Brain microvascular endothelial cell (primary cell): ENCODE data around the gene ZFP1.

Experiments used
- DNase-seq: peaks from one replicate; pipeline ENCODE4 v3.0.0-alpha.2; 2020
- H3K27ac ChIP-seq: fragments of 250-450 bp; sonication (Bioruptor Pico); 2 replicates; pipeline ENCODE4 v1.5.1; 2020; ENCODE audit warnings: mild to moderate bottlenecking, moderate library complexity
- H3K27me3 ChIP-seq: fragments of 250-450 bp; sonication (Bioruptor Pico); replicated peaks from 2 replicates; pipeline ENCODE4 v1.5.1; 2020; ENCODE audit warnings: mild to moderate bottlenecking
- H3K36me3 ChIP-seq: fragments of 250-450 bp; sonication (Bioruptor Pico); replicated peaks from 2 replicates; pipeline ENCODE4 v1.5.1; 2020; ENCODE audit warnings: mild to moderate bottlenecking
- H3K4me3 ChIP-seq: 2 replicates; pipeline ENCODE4 v1.5.1; 2011; ENCODE audit warnings: low read depth, mild to moderate bottlenecking, control low read depth, low read length, moderate library complexity
- in situ Hi-C: cut with HindIII; loops from 2 replicates; pipeline ENCODE4 v1.10.0; 2017; ENCODE audit warnings: low sequenced_read_pairs, low pct_ligation_motif_present
- TF ChIP-seq, protein P1 (sequence below): IDR thresholded peaks from 2 replicates; pipeline ENCODE4 v1.5.1; 2011; ENCODE audit warnings: low read depth, mild to moderate bottlenecking, moderate library complexity, low read length, control low read depth, inconsistent platforms; ENCODE audit errors: missing control alignments

ZFP1 gene

DNA sequence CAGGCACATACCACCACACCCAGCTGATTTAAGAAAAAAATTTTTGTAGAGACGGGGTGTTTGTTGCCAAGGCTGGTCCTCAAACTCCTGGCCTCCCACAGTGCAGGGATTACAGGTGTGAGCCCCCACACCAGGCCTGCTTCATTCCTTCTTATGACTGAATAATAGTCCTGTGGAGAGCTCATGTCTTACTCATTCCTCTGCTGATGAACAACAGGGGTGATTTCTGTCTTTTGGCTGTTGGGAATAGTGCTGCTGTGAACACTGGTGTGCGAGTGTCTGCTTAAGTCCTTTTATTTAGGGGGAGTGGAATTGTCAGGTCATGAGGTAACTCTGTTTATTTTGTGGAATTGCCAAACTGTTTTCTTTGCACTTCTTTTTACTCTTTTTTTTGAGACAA, 67.8 kb downstream of the ZFP1 start:
- Histone ChIP-seq H3K36me3 (no peaks in the 10 kb centered on the region), H3K4me3 (no peak overlapping the region), H3K27me3 (no peaks in the 10 kb centered on the region), H3K27ac (no peak overlapping the region)
- in situ Hi-C loops = no loop called here
- no peak for DNase-seq
- TF ChIP-seq, protein P1, sequence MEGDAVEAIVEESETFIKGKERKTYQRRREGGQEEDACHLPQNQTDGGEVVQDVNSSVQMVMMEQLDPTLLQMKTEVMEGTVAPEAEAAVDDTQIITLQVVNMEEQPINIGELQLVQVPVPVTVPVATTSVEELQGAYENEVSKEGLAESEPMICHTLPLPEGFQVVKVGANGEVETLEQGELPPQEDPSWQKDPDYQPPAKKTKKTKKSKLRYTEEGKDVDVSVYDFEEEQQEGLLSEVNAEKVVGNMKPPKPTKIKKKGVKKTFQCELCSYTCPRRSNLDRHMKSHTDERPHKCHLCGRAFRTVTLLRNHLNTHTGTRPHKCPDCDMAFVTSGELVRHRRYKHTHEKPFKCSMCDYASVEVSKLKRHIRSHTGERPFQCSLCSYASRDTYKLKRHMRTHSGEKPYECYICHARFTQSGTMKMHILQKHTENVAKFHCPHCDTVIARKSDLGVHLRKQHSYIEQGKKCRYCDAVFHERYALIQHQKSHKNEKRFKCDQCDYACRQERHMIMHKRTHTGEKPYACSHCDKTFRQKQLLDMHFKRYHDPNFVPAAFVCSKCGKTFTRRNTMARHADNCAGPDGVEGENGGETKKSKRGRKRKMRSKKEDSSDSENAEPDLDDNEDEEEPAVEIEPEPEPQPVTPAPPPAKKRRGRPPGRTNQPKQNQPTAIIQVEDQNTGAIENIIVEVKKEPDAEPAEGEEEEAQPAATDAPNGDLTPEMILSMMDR = no peak

GRCh38 chr16:75216576-75216975, 68.3 kb downstream of the ZFP1 start:
- Histone ChIP-seq H3K36me3 (no peaks in the 10 kb centered on the region), H3K27me3 (no peaks in the 10 kb centered on the region), H3K27ac (no peak overlapping the region), H3K4me3 (no peak overlapping the region)
- no peak for DNase-seq
- TF ChIP-seq, protein P1 = no peak
- in situ Hi-C loops = no loop called here

DNA sequence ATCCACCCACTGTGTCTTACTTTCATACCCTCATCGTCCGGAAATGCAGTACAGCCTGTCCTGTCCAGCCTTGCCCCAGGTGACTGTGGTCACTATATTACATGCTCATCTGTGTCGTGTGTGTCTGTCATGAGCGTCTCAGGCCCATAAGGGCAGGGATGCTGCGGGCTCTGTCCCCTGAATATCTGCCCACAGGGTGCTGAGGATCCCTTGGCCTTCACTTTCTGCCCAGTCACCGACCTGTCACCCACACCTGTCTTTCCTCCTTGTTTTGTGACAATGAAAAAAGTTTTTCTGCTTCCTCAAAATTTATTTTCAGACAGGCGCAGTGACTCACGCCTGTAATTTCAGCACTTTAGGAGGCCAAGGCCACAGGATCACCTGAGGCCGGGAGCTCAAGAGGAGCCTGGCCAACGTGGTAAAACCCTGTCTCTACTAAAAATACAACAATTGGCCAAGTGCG, 69.1 kb downstream of the ZFP1 start:
- H3K27ac ChIP-seq = no peak overlapping the region
- no peak overlapping the region for H3K4me3 ChIP-seq
- in situ Hi-C loops = no loop called here
- no peaks in the 10 kb centered on the region for H3K36me3 ChIP-seq
- H3K27me3 ChIP-seq = no peaks in the 10 kb centered on the region
- TF ChIP-seq, protein P1 = no peak
- no peak for DNase-seq

- Histone ChIP-seq H3K36me3 (no peaks in the 10 kb centered on the region), H3K27me3 (no peaks in the 10 kb centered on the region), H3K4me3 (no peak within 1 kb of the TSS), H3K27ac (no peak within 1 kb of the TSS)
- in situ Hi-C loops = no loop called here
- TF ChIP-seq, protein P1 = no peak
- DNase-seq = no peak
Measured at GRCh38 chr16:75218256-75219076, 70.1 kb downstream of the ZFP1 start, which contains the start of gene CTRB1. CTRB1 (plus strand) TSS chr16:75218988; CDS start chr16:75219008, 20 bp downstream.

GRCh38 chr16:75219088-75219487, 70.8 kb downstream of the ZFP1 start:
- in situ Hi-C loops = no loop called here
- Histone ChIP-seq H3K27me3 (no peaks in the 10 kb centered on the region), H3K4me3 (no peak overlapping the region), H3K36me3 (no peaks in the 10 kb centered on the region), H3K27ac (no peak overlapping the region)
- TF ChIP-seq, protein P1 = no peak
- no peak for DNase-seq
